CD4-positive, alpha-beta T cell treated with Interleukin-21 for 1 hour (primary cell): ENCODE data around the gene TRAK1.

Experiments used
- DNase-seq: peaks from one replicate; pipeline ENCODE4 v3.0.0-alpha.2; 2020

Gene TRAK1

GRCh38 chr3:42128526-42128925, 37.4 kb downstream of the TRAK1 start:
- no peak for DNase-seq

GRCh38 chr3:42129014-42129953, 38.1 kb downstream of the TRAK1 start:
- no peak for DNase-seq

- DNase-seq = no peak
Measured at GRCh38 chr3:42130007-42130328, 38.8 kb downstream of the TRAK1 start.

GRCh38 chr3:42130329-42131070, 39.3 kb downstream of the TRAK1 start:
- DNase-seq = no peak

- no peak for DNase-seq
Measured at GRCh38 chr3:42133500-42134298, 42.5 kb downstream of the TRAK1 start.

GRCh38 chr3:42134867-42135464, 43.8 kb downstream of the TRAK1 start:
- DNase-seq = no peak

GRCh38 chr3:42139621-42140453, 48.7 kb downstream of the TRAK1 start:
- no peak for DNase-seq

- DNase-seq = no peak
Measured at GRCh38 chr3:42140665-42141203, 49.6 kb downstream of the TRAK1 start.

- DNase-seq = no peak
Measured at GRCh38 chr3:42143440-42143839, 52.3 kb downstream of the TRAK1 start.

- no peak for DNase-seq
Measured at GRCh38 chr3:42144209-42144608, 53.1 kb downstream of the TRAK1 start.

GRCh38 chr3:42148086-42148848, 57.1 kb downstream of the TRAK1 start:
- DNase-seq = no peak

GRCh38 chr3:42148982-42149432, 57.9 kb downstream of the TRAK1 start:
- no peak for DNase-seq

GRCh38 chr3:42149532-42149931, 58.4 kb downstream of the TRAK1 start:
- DNase-seq = no peak

GRCh38 chr3:42149975-42150374, 58.8 kb downstream of the TRAK1 start:
- DNase-seq = no peak

- no peak for DNase-seq
Measured at GRCh38 chr3:42151596-42152168, 60.5 kb downstream of the TRAK1 start.

GRCh38 chr3:42152193-42152592, 61.0 kb downstream of the TRAK1 start:
- no peak for DNase-seq

GRCh38 chr3:42153039-42153438, 61.9 kb downstream of the TRAK1 start:
- no peak for DNase-seq

- DNase-seq = no peak
Measured at GRCh38 chr3:42157540-42158538, 66.7 kb downstream of the TRAK1 start.

GRCh38 chr3:42159147-42159546, 68.0 kb downstream of the TRAK1 start:
- no peak for DNase-seq
